Ishikawa (cell line): ENCODE measurements around the gene CKB.

ENCODE experiments used
- CEBPB ChIP-seq: IDR thresholded peaks from 2 replicates; pipeline ENCODE4 v1.6.1; 2012
- CREB1 ChIP-seq: IDR thresholded peaks from 2 replicates; pipeline ENCODE4 v1.6.1; 2012; ENCODE audit warnings: low read depth
- EGR1 ChIP-seq: IDR thresholded peaks from 2 replicates; pipeline ENCODE4 v1.6.1; 2012
- EP300 ChIP-seq: IDR thresholded peaks from 2 replicates; pipeline ENCODE4 v1.6.1; 2012; ENCODE audit warnings: borderline replicate concordance
- FOXM1 ChIP-seq: IDR thresholded peaks from 2 replicates; pipeline ENCODE4 v1.6.1; 2012; ENCODE audit warnings: low read depth, borderline replicate concordance
- RAD21 ChIP-seq: IDR thresholded peaks from 2 replicates; pipeline ENCODE4 v1.6.1; 2012; ENCODE audit warnings: low read depth
- REST ChIP-seq: IDR thresholded peaks from 2 replicates; pipeline ENCODE4 v1.6.1; 2012; ENCODE audit warnings: low read depth, mild to moderate bottlenecking
- TAF1 ChIP-seq: IDR thresholded peaks from 2 replicates; pipeline ENCODE4 v1.6.1; 2012; ENCODE audit warnings: low read depth, mild to moderate bottlenecking
- TCF12 ChIP-seq: IDR thresholded peaks from 2 replicates; pipeline ENCODE4 v1.6.1; 2012; ENCODE audit warnings: low read depth
- TEAD4 ChIP-seq: IDR thresholded peaks from 2 replicates; pipeline ENCODE4 v1.6.1; 2012
- USF1 ChIP-seq: IDR thresholded peaks from 2 replicates; pipeline ENCODE4 v1.6.1; 2012
- YY1 ChIP-seq: IDR thresholded peaks from 2 replicates; pipeline ENCODE4 v1.6.1; 2012; ENCODE audit warnings: low read depth
- ZBTB7A ChIP-seq: IDR thresholded peaks from 2 replicates; pipeline ENCODE4 v1.6.1; 2012; ENCODE audit warnings: low read depth
- TF ChIP-seq, protein P1 (sequence below): IDR thresholded peaks from 2 replicates; pipeline ENCODE4 v1.6.1; 2012

DNA sequence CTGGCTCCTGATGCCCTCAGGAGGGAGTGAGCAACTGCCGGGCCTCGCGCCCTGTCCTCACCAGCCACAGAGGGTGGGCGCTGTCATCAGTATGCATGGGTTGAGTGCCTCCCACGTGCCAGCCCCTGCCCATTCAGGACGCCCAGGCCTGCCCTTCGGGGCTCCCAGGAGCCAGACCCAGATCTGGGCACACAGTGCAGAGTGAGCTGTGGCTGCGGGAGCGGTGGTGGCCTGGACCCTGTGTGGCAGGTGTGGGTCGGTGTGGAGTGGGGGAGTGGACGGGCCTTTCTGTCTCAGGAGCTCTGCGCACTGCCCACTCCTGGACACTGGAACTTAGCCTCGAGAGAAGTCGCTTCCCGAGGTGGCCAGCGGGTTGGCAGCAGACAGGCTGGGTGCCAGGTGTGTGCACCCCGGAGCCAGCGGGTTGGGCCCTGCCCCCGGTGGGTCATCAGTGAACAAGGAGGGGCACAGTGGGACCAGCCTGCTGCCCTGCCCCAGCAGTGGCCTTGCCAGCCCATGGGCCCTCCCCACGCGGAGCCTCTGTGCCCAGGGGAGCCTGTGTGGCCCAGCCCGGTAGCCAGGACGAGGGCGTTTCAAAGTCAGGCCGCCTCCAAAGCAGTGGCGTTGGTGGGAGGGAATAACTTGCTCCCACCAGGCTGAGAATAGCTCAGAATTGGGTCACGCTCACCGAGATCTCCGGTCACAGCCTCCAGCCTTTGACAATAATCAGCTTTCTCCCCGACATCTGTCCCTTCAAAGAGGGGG lies 15.8 kb upstream of the CKB start:
- TF ChIP-seq FOXM1 = no peak
- TF ChIP-seq USF1 = no peak
- TF ChIP-seq, protein P1, sequence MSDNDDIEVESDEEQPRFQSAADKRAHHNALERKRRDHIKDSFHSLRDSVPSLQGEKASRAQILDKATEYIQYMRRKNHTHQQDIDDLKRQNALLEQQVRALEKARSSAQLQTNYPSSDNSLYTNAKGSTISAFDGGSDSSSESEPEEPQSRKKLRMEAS = no peak
- TF ChIP-seq REST = no peak
- TF ChIP-seq EP300 = no peak
- no peak for TF ChIP-seq RAD21
- no peak for TF ChIP-seq YY1
- TF ChIP-seq CEBPB = no peak
- TF ChIP-seq TAF1 = no peak
- TF ChIP-seq ZBTB7A = no peak
- TF ChIP-seq TEAD4 = no peak
- no peak for TF ChIP-seq TCF12
- TF ChIP-seq CREB1 = no peak
- TF ChIP-seq EGR1 = no peak
